GM18505 (cell line): Measurements from ENCODE around the gene GP1BA.

ENCODE experiments used
- ATAC-seq: cut with Tn5 transposase; IDR thresholded peaks from one replicate; pipeline ENCODE4 v1.9.1; 2021; ENCODE audit not compliant: unreplicated experiment
- POLR2A ChIP-seq: IDR thresholded peaks from 4 replicates; pipeline ENCODE4 v1.6.1; 2011; ENCODE audit warnings: borderline replicate concordance; ENCODE audit not compliant: insufficient read depth, insufficient read length; ENCODE audit errors: extremely low read depth

GP1BA gene

GRCh38 chr17:4946312-4946976, 14.4 kb downstream of the GP1BA start:
- TF ChIP-seq POLR2A, result peak; percentile 28
- ATAC-seq, result no peak

- TF ChIP-seq POLR2A, result no peak
- no peak for ATAC-seq
Observed at GRCh38 chr17:4947010-4947410, 14.9 kb downstream of the GP1BA start.

DNA sequence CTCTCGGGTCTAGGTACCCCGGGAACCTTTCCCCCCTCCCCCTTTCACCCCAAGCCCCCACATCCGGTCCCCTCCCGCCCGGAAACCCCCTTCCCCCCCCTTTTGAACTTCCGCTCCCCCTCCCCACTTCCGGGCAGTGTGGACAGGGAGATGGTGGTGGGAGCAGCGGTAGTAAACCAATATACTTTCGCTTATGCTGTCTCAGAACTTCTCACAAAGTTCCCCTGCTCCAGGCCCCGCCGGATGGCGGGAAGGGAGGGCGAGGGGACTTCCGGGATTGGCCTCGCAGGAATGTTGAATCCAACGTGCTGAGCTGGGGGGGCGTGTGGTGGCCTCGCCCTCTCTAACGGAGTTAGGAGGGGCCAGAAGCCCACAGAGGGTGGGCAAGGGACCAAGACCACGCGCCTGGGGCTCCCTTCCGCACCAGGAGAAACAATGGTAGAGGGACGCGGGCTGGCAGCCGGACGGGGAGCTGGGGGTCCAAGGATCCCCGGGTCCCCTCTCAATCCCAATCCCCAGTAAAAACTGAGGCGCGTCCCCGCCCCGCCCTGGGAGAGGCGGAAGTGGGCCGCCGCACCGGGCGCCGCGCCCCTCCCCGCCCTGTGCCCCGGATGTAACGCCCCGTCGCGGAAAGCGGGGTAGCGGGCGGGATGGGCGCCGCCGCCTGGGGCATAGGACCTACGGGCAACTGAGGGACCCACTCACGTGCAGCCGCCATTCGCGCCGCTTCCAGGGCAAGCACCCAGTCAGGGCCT, 15.5 kb downstream of the GP1BA start:
- peak; percentile 63 for TF ChIP-seq POLR2A
- peak; percentile 18 for ATAC-seq

- peak; percentile 94 for TF ChIP-seq POLR2A
- peak; percentile 20 for ATAC-seq
Observed at GRCh38 chr17:4948166-4948930, 16.3 kb downstream of the GP1BA start, which contains the start of gene PFN1. TSS of gene PFN1 (minus strand) at chr17:4948530. CDS start at chr17:4948394, 136 bp downstream.

DNA sequence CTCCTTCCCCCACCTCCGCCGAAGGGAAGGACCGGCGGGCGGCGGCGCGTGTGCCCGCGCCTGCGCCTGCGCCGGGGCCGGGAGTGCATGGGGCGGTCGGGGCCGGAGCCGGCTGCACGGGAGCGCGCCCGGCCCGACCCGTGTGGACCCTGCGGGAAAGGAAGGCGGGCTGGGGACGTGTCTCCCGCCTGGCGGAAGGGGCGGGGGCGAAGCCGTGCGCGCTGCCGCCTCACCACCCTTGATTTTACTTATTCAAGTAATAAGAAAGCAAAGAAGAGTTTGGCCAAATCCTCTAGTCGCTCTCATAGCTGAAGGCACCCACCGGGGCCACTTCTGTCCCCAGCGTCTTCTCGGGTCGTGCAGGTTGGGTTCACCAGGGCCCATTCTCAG, 16.8 kb downstream of the GP1BA start:
- peak; percentile 29 for ATAC-seq
- TF ChIP-seq POLR2A, result peak; percentile 55

DNA sequence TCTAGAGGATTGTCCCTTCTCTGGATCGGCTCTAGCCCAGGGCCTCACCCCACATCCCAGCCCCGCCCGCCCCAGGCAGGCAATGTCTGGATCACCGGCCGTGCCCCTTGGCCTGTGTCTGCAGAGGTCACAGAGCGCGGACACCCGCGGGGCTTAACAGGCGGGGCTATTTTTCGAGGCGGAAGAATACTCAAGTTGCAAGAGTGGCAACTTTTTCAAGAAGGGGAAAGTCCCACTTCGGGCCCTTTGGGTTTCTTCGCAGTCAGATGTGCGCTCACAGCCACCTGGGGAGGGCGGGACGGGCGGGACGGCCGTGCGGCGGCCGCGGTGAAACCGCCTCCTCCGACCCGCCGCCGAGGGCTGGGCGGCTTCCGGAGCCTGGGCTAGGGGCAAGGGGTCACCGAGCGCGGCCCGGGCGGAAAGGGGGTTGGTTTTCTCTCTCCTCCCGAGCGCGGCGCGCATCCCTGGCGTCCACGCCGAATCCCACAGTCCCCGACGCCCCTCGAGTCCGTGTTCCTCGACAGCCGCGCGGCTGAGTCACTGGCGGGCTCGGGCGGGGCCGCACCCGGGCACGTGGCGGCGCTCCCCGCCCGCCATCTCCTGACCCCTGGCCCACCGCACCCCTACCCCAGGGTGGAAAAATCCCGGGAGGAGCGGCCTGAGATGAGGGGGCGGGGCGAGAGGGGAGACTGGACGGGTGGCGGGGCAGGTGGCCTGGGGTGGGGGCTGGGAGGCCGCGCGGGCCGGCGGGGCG, 17.4 kb downstream of the GP1BA start:
- peak; percentile 61 for TF ChIP-seq POLR2A
- ATAC-seq, result peak; percentile 20

GRCh38 chr17:4950075-4950745, 18.1 kb downstream of the GP1BA start:
- TF ChIP-seq POLR2A, result peak; percentile 41
- ATAC-seq, result peak; percentile 3

DNA sequence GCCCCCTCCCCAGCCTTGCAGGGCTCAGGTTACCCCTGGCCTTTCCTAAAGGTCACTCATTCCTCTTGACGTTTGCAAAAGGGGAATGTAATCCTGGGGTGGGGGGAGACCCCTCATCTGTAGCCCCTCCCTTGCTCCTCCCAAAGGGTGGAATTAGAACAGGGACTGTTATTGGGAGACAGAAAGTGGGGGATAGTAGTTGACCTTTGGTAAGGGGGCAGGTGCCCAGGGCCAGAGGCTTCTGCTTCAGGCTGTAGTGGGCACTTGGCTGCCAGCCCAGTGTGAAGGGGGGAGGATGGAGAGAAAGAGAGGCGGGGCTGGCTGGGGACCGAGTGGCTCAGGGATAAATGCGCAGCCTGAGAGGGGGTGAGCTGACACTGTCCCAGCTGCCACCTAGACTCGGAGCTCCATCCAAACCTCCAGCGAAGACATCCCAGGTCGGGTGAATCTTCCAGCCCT, 18.7 kb downstream of the GP1BA start, which contains the start of gene ENO3:
ENO3 (plus strand) TSS at position 374 of the 459 bp plus-strand sequence. CDS start 711 bp downstream, outside the sequence.
- TF ChIP-seq POLR2A, result no peak
- no peak for ATAC-seq

- ATAC-seq, result no peak
- no peak for TF ChIP-seq POLR2A
Observed at GRCh38 chr17:4951486-4951885, 19.4 kb downstream of the GP1BA start.

- TF ChIP-seq POLR2A, result no peak
- ATAC-seq, result no peak
Observed at GRCh38 chr17:4953451-4953961, 21.4 kb downstream of the GP1BA start.

DNA sequence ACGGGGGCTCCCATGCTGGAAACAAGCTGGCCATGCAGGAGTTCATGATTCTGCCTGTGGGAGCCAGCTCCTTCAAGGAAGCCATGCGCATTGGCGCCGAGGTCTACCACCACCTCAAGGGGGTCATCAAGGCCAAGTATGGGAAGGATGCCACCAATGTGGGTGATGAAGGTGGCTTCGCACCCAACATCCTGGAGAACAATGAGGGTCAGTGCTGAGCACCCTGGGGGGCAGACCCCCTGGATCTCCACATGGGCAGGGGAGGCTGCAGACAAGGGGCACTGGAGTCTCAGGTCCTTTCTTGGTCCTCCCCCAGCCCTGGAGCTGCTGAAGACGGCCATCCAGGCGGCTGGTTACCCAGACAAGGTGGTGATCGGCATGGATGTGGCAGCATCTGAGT, 23.0 kb downstream of the GP1BA start:
- TF ChIP-seq POLR2A, result no peak
- ATAC-seq, result no peak

GRCh38 chr17:4956493-4957061, 24.5 kb downstream of the GP1BA start:
- ATAC-seq, result no peak
- TF ChIP-seq POLR2A, result no peak
